VCaP (cell line): ENCODE data around the gene SLC7A9.
"Not testable (repeated sequence)": the region's sequence is repeated elsewhere in the genome, so short reads cannot be mapped to it uniquely, and the experiment has no call there.

Source experiments
- H3K27ac ChIP-seq: fragments of 450-650 bp; 2 replicates; pipeline ENCODE4 v1.5.1; 2017
- CTCF ChIP-seq: fragments of 450-650 bp; conservative IDR thresholded peaks from 2 replicates; pipeline ENCODE4 v1.5.1; 2017; ENCODE audit warnings: mild to moderate bottlenecking, moderate library complexity

The SLC7A9 gene

DNA sequence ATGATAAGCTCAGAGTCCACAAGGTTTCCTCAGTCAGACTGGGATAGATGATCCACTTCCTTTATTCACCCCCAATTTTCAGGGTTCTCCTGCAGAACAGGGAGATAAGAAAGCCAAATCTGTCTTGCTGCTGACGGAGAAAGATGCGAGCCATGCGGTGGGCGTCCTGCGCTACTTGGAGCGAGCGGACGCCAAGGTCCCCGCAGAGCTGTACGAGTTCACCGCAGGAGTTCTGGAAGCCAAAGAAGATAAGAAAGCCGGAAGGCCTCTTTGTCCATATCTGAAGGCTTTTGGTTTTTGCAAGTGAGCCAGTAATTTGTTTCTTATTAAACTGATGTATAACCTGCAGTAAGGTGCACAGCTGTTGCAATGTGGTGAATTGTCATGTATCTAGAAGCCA lies 66.7 kb downstream of the SLC7A9 start:
- TF ChIP-seq CTCF, result no peak
- no peak overlapping the region for H3K27ac ChIP-seq

- H3K27ac ChIP-seq, result no peak overlapping the region
- no peak for TF ChIP-seq CTCF
Measured at GRCh38 chr19:32800754-32801153, 68.8 kb downstream of the SLC7A9 start.

- H3K27ac ChIP-seq, result no peak overlapping the region
- no peak for TF ChIP-seq CTCF
Measured at GRCh38 chr19:32800191-32800590, 69.4 kb downstream of the SLC7A9 start.

- no peak overlapping the region for H3K27ac ChIP-seq
- no peak for TF ChIP-seq CTCF
Measured at GRCh38 chr19:32798201-32798600, 71.4 kb downstream of the SLC7A9 start.

GRCh38 chr19:32789429-32789828 lies 80.1 kb downstream of the SLC7A9 start:
- H3K27ac ChIP-seq, result no peak overlapping the region
- no peak for TF ChIP-seq CTCF

DNA sequence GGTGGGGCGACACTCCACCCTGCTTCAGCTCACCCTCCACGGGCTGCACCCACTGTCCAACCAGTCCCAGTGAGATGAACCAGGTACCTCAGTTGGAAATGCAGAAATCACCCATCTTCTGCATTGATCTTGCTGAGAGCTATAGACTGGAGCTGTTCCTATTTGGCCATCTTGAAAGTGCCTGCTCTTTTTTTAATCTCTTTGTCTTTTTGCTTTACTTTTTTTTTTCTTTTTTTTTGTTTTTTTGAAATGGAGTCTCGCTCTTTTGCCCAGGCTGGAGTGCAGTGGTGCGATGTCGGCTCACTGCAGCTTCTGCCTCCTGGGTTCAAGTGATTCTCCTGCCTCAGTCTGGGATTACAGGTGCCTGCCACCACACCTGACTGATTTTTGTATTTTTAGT lies 81.7 kb downstream of the SLC7A9 start:
- H3K27ac ChIP-seq, result not testable (repeated sequence)

- H3K27ac ChIP-seq, result not testable (repeated sequence)
Measured at GRCh38 chr19:32787161-32787813, 82.3 kb downstream of the SLC7A9 start.

GRCh38 chr19:32782089-32782488 lies 87.5 kb downstream of the SLC7A9 start:
- H3K27ac ChIP-seq, result not testable (repeated sequence)

DNA sequence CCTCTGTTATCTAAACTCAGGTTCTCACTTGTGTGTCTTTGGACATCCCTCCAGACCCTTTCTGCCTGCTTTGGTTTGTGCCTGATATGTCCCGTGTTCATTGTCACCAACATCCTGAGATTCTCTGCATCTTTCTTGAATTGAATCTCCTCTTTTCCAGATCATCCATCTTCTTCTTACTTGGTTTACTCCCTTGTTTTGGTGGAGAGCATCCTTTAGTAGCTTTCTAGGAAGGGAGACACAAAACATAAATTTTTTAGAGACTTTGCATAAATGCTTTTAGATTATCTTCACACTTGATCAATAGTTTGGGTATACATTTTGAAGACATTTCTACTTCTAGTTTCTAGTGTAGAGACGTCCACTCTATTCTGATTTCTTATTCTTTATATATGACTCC lies 88.3 kb downstream of the SLC7A9 start:
- no peak for TF ChIP-seq CTCF
- H3K27ac ChIP-seq, result no peak overlapping the region
